K562 (cell line): ENCODE measurements around the gene GBA2.

Source experiments
- CTCF ChIP-seq, 3 experiments: IDR thresholded peaks in 2 of 3; conservative IDR thresholded peaks in 1 of 3; 2 replicates each; pipeline ENCODE4 v1.5.1; 2011 to 2012; ENCODE audit warnings: low read length in 3 of 3, mild to moderate bottlenecking in 3 of 3, control low read depth in 2 of 3, improper control_type of control experiment in 1 of 3, inconsistent platforms in 1 of 3, low read depth in 1 of 3, mixed read lengths in 1 of 3, moderate library complexity in 1 of 3; ENCODE audit not compliant: insufficient read depth in 2 of 3
- POLR2A ChIP-seq: fragments of 450-650 bp; conservative IDR thresholded peaks from 2 replicates; pipeline ENCODE4 v1.6.1; 2016
- ZBTB8A ChIP-seq: fragments of 450-650 bp; IDR thresholded peaks from 2 replicates; pipeline ENCODE4 v1.6.1; 2018; ENCODE audit warnings: mild to moderate bottlenecking, moderate library complexity; ENCODE audit not compliant: partially characterized antibody

DNA sequence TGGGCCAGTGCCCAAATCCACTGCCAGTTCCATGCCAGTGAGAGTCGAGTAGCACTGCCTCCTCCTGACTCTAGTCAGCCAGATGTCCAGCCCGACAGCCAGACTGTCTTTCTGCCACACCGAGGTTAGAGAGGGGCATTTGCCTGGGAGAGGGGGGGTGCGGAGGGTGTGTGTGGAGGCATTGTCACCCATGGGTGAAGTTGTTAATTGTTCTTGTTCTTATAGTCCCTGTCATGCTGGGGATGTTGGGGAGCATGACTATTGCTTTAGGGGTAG is 1.2 kb upstream of the GBA2 start:
- TF ChIP-seq CTCF (IDR thresholded peaks at IDR 0.05 in 2 of 3, conservative IDR thresholded peaks at IDR 0.05 in 1 of 3; ENCODE audit: insufficient read depth in 2 of 3, low read depth in 1 of 3, low read length in 3 of 3) (no peak), POLR2A (no peak), ZBTB8A (no peak)
